ENCODE results near the gene ANKFN1.

ANKFN1 gene

GRCh38 chr17:56540836-56541235 is 387.6 kb downstream of the ANKFN1 start:
- TF ChIP-seq EZH2phosphoT487 (IDR thresholded peaks at IDR 0.05; ENCODE audit: borderline replicate concordance, low read length) (no peak), CTCF (IDR thresholded peaks at IDR 0.05; ENCODE audit: low read depth, low read length, poor library complexity, severe bottlenecking) (no peak)
- Histone ChIP-seq H4K20me1 (ENCODE audit: control insufficient read depth, insufficient read depth, low read depth, low read length) (no peaks in the 10 kb centered on the region), H3K4me1 (ENCODE audit: control insufficient read depth, low read length) (no peaks in the 10 kb centered on the region), H3K27me3 (ENCODE audit: control insufficient read depth, low read length) (no peaks in the 10 kb centered on the region), H3K9me2 (replicated peaks; ENCODE audit: control insufficient read depth, low read length) (no peaks in the 10 kb centered on the region), H3K4me2 (ENCODE audit: low read length) (no peak overlapping the region), H3K4me3 (ENCODE audit: low read length) (no peak overlapping the region), H3K36me3 (ENCODE audit: control insufficient read depth, low read length) (no peaks in the 10 kb centered on the region), H3K79me2 (ENCODE audit: control insufficient read depth, low read length) (no peaks in the 10 kb centered on the region), H3F3A (ENCODE audit: control insufficient read depth, insufficient read depth) (no peaks in the 10 kb centered on the region), H3K27ac (ENCODE audit: low read depth, low read length) (no peak overlapping the region), H3K9me3 (ENCODE audit: control insufficient read depth, insufficient read depth, low read length) (no peaks in the 10 kb centered on the region)

GRCh38 chr17:56543280-56543679 is 390.0 kb downstream of the ANKFN1 start:
- H3K27me3 ChIP-seq (ENCODE audit: control insufficient read depth, low read length): no peaks in the 10 kb centered on the region
- no peak for TF ChIP-seq CTCF (IDR thresholded peaks at IDR 0.05; ENCODE audit: low read depth, low read length, poor library complexity, severe bottlenecking)
- TF ChIP-seq EZH2phosphoT487 (IDR thresholded peaks at IDR 0.05; ENCODE audit: borderline replicate concordance, low read length): no peak
- H3K27ac ChIP-seq (ENCODE audit: low read depth, low read length): no peak overlapping the region

GRCh38 chr17:56545106-56545505 is 391.8 kb downstream of the ANKFN1 start:
- Histone ChIP-seq H3K27me3 (ENCODE audit: control insufficient read depth, low read length) (no peaks in the 10 kb centered on the region), H3K27ac (ENCODE audit: low read depth, low read length) (no peak overlapping the region)

More at GRCh38 chr17:56543280-56543679, 390.0 kb downstream of the ANKFN1 start:
- Histone ChIP-seq H3K9me2 (replicated peaks; ENCODE audit: control insufficient read depth, low read length) (no peaks in the 10 kb centered on the region), H3K4me3 (ENCODE audit: low read length) (no peak overlapping the region), H3K4me1 (ENCODE audit: control insufficient read depth, low read length) (no peaks in the 10 kb centered on the region), H3K9me3 (ENCODE audit: control insufficient read depth, insufficient read depth, low read length) (no peaks in the 10 kb centered on the region), H3F3A (ENCODE audit: control insufficient read depth, insufficient read depth) (no peaks in the 10 kb centered on the region), H3K4me2 (ENCODE audit: low read length) (no peak overlapping the region), H3K79me2 (ENCODE audit: control insufficient read depth, low read length) (no peaks in the 10 kb centered on the region), H4K20me1 (ENCODE audit: control insufficient read depth, insufficient read depth, low read depth, low read length) (no peaks in the 10 kb centered on the region), H3K36me3 (ENCODE audit: control insufficient read depth, low read length) (no peaks in the 10 kb centered on the region)

More at GRCh38 chr17:56545106-56545505, 391.8 kb downstream of the ANKFN1 start:
- Histone ChIP-seq H4K20me1 (ENCODE audit: control insufficient read depth, insufficient read depth, low read depth, low read length) (no peaks in the 10 kb centered on the region), H3K9me2 (replicated peaks; ENCODE audit: control insufficient read depth, low read length) (no peaks in the 10 kb centered on the region; the same call in 1 of the 2 replicates), H3K79me2 (ENCODE audit: control insufficient read depth, low read length) (no peaks in the 10 kb centered on the region), H3K4me1 (ENCODE audit: control insufficient read depth, low read length) (no peaks in the 10 kb centered on the region), H3K9me3 (ENCODE audit: control insufficient read depth, insufficient read depth, low read length) (no peaks in the 10 kb centered on the region), H3F3A (ENCODE audit: control insufficient read depth, insufficient read depth) (no peaks in the 10 kb centered on the region), H3K4me2 (ENCODE audit: low read length) (no peak overlapping the region), H3K4me3 (ENCODE audit: low read length) (no peak overlapping the region), H3K36me3 (ENCODE audit: control insufficient read depth, low read length) (no peaks in the 10 kb centered on the region)
- TF ChIP-seq CTCF (IDR thresholded peaks at IDR 0.05; ENCODE audit: low read depth, low read length, poor library complexity, severe bottlenecking): no peak
- no peak for TF ChIP-seq EZH2phosphoT487 (IDR thresholded peaks at IDR 0.05; ENCODE audit: borderline replicate concordance, low read length)

Data from DOHH2 (cell line).